H1 (cell line): ENCODE measurements around the gene TP73. TPM values are rescaled to one million over a fixed set of nuclear protein-coding genes. Genes with fewer than 3 reads are reported as not detected.

Experiments
- CBX8 ChIP-seq: fragments of 300-800, 300-1000 bp; sonication (generic); IDR thresholded peaks from 2 replicates; pipeline ENCODE4 v1.7.1; 2016; ENCODE audit warnings: low read depth, low read length, borderline replicate concordance
- RBBP5 ChIP-seq: IDR thresholded peaks from 2 replicates; pipeline ENCODE4 v1.7.1; 2012; ENCODE audit warnings: low read depth, mild to moderate bottlenecking, inconsistent platforms, low read length, moderate library complexity, borderline replicate concordance
- SP1 ChIP-seq: IDR thresholded peaks from 2 replicates; pipeline ENCODE4 v1.6.1; 2011; ENCODE audit warnings: low read depth, low read length
- polyA plus RNA-seq, 7 experiments: library from polyadenylated mRNA; depleted of rRNA in 3 of 7; stranded (reverse) in 5 of 7; unstranded in 2 of 7; fragments of >200 nt in 5 of 7; fragments of 200-250 nt in 2 of 7; gene quantifications; 1 replicate in 5 of 7; 2 replicates in 1 of 7; 4 replicates in 1 of 7; pipeline versions ENCODE4 v1.2.1 to v1.2.3, GENCODE V29; 2011 to 2013; ENCODE audit warnings: missing spikeins in 2 of 7, mixed read lengths in 2 of 7
- total RNA-seq: library from RNA; stranded (reverse); fragmentation: NEBNext Ultra II Directional; extraction: Animal tissue kit (Norgen Biotek cat#: 25700); gene quantifications from 2 replicates; pipeline ENCODE4 v1.2.1, GENCODE V29; 2021

TP73 gene
- total and polyA plus RNA-seq, 2 of the 8 experiments (the other 6 are each of a cell fraction or from before 2014, with no cell fraction given): 2.6 to 3.1 TPM

DNA sequence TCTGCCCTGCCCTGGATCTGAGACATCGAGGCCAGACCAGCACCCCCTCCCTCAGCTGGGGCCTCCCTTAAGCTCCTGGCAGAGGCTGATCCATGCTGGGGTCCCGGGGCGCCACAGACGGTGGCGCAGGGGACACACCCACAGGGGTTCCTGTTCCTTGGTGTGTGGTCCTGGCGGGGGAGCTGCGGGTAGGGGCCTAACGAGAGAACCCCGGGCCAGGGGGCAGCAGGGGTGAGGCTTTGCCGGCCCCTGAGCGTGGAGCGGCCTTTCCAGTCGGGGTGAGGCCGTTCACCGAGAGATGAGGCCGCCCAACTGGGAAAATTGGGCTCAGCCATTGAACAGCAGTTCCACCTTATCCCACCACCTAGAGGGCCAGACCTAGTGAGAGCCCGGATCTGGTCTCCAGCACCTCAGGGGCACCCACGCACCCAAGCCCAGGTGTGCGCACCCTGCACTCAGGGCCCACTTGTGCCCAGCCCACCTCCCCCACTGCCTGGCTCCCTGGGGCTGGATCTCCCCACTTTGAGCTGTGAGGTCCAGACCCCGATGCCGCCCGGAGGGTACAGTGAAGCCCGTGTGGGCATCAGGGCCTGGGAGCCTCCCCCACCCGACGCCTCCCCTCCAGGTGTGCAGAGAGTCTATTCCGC lies 54.5 kb downstream of the TP73 start (continued):
- TF ChIP-seq SP1: no peak
- no peak for TF ChIP-seq RBBP5
- no peak for TF ChIP-seq CBX8
